HG02759 (cell line): ENCODE results near the gene OCLN.
"Not testable (repeated sequence)": the region's sequence is repeated elsewhere in the genome, so short reads cannot be mapped to it uniquely, and the experiment has no call there.

Experiments used
- ATAC-seq: cut with Tn5 transposase; IDR thresholded peaks from one replicate; pipeline ENCODE4 v1.9.1; 2021; ENCODE audit warnings: mild to moderate bottlenecking, moderate library complexity; ENCODE audit not compliant: unreplicated experiment

OCLN gene

GRCh38 chr5:69527128-69527770 lies 34.7 kb downstream of the OCLN start:
- ATAC-seq: no peak

GRCh38 chr5:69528035-69528434 lies 35.4 kb downstream of the OCLN start:
- no peak for ATAC-seq

- no peak for ATAC-seq
These were observed 36.0 kb downstream of the OCLN start for GRCh38 chr5:69528609-69529008.

- ATAC-seq: no peak
These were observed 38.2 kb downstream of the OCLN start for GRCh38 chr5:69530561-69531405.

GRCh38 chr5:69531406-69531801 lies 38.8 kb downstream of the OCLN start:
- ATAC-seq: no peak

GRCh38 chr5:69537911-69538310 lies 45.3 kb downstream of the OCLN start:
- ATAC-seq: not testable (repeated sequence)

- not testable (repeated sequence) for ATAC-seq
These were observed 46.1 kb downstream of the OCLN start for GRCh38 chr5:69538735-69539134.

GRCh38 chr5:69541347-69541746 lies 48.8 kb downstream of the OCLN start:
- not testable (repeated sequence) for ATAC-seq

- ATAC-seq: not testable (repeated sequence)
These were observed 50.4 kb downstream of the OCLN start for GRCh38 chr5:69542838-69543618.

GRCh38 chr5:69544602-69545001 lies 52.0 kb downstream of the OCLN start:
- not testable (repeated sequence) for ATAC-seq

- ATAC-seq: peak; percentile 98
These were observed 67.3 kb downstream of the OCLN start, which contains the start of gene GTF2H2C for GRCh38 chr5:69559908-69560330. Gene GTF2H2C (plus strand): TSS chr5:69560191. CDS start chr5:69565133, 4,942 bp downstream.

- ATAC-seq: not testable (repeated sequence)
These were observed 68.2 kb downstream of the OCLN start for GRCh38 chr5:69560587-69561431.

GRCh38 chr5:69566172-69566571 lies 73.6 kb downstream of the OCLN start:
- not testable (repeated sequence) for ATAC-seq

GRCh38 chr5:69568072-69568471 lies 75.5 kb downstream of the OCLN start:
- ATAC-seq: not testable (repeated sequence)

GRCh38 chr5:69583356-69583755 lies 90.8 kb downstream of the OCLN start:
- not testable (repeated sequence) for ATAC-seq

- ATAC-seq: not testable (repeated sequence)
These were observed 103.7 kb downstream of the OCLN start for GRCh38 chr5:69596114-69596840.

GRCh38 chr5:69601947-69602346 lies 109.4 kb downstream of the OCLN start:
- ATAC-seq: peak; percentile 94

- not testable (repeated sequence) for ATAC-seq
These were observed 114.2 kb downstream of the OCLN start for GRCh38 chr5:69606839-69607238.
